ENCODE measurements around the gene LRMDA.

DNA sequence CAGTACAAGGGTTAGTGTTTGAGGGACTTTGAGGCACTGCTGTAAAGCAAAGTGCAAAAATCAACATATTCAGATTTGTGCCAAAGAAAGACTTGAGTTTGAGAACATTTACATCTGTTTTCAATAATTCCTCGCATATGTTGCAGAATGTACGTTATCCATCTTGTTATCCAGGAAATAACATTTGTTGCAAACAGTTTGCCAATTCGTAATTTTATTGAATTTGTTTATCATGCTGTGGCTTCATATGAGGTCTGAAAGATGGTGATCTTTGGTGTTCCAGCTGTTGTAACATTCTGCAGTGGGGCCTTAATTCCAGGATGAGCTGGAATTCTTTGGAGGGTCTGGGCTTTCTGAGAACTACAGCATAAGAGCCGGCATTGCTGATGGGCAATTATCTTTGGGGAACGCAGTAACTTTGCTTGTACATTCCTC lies 396.2 kb downstream of the LRMDA start:
- TF ChIP-seq HDAC2 (IDR thresholded peaks at IDR 0.05) (no peak), CTCF (IDR thresholded peaks at IDR 0.05) (no peak), JUN (IDR thresholded peaks at IDR 0.05) (no peak), REST (IDR thresholded peaks at IDR 0.05) (no peak), ZC3H11A (IDR thresholded peaks at IDR 0.05) (no peak), PHF8 (IDR thresholded peaks at IDR 0.05; ENCODE audit: borderline replicate concordance, low read depth) (no peak), RAD21 (conservative IDR thresholded peaks at IDR 0.05 in 1 of 2, IDR thresholded peaks at IDR 0.05 in 1 of 2) (no peak), ZFP36 (IDR thresholded peaks at IDR 0.05; ENCODE audit: borderline replicate concordance, partially characterized antibody) (no peak)
- TF ChIP-seq, protein P1, sequence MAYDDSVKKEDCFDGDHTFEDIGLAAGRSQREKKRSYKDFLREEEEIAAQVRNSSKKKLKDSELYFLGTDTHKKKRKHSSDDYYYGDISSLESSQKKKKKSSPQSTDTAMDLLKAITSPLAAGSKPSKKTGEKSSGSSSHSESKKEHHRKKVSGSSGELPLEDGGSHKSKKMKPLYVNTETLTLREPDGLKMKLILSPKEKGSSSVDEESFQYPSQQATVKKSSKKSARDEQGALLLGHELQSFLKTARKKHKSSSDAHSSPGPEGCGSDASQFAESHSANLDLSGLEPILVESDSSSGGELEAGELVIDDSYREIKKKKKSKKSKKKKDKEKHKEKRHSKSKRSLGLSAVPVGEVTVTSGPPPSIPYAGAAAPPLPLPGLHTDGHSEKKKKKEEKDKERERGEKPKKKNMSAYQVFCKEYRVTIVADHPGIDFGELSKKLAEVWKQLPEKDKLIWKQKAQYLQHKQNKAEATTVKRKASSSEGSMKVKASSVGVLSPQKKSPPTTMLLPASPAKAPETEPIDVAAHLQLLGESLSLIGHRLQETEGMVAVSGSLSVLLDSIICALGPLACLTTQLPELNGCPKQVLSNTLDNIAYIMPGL (CRISPR knock-in tag; IDR thresholded peaks at IDR 0.05; ENCODE audit: borderline replicate concordance): no peak

All from A549 (cell line).